ENCODE measurements around the gene PPIH. TPM values are rescaled to one million over a fixed set of nuclear protein-coding genes. Genes with fewer than 3 reads are reported as not detected.

The PPIH gene
- total RNA-seq, 2 donors from 2014 or later: 12.0 to 38.0 TPM

GRCh38 chr1:42639116-42639515, 19.1 kb upstream of the PPIH start:
- Histone ChIP-seq H3K9me3 (no peaks in the 10 kb centered on the region), H3K27me3 (replicated peaks; ENCODE audit: insufficient read depth) (no peaks in the 10 kb centered on the region), H3K27ac (no peak overlapping the region), H3K4me3 (no peak overlapping the region), H3K4me1 (ENCODE audit: control insufficient read depth in 1 of 2, low read depth in 2 of 2) (no peaks in the 10 kb centered on the region), H3K36me3 (no peaks in the 10 kb centered on the region)
- DNase-seq (ENCODE audit: low spot score): no peak
- no peak for ATAC-seq (ENCODE audit: insufficient number of reproducible peaks, low FRiP score, low read depth)
- TF ChIP-seq, protein P1, sequence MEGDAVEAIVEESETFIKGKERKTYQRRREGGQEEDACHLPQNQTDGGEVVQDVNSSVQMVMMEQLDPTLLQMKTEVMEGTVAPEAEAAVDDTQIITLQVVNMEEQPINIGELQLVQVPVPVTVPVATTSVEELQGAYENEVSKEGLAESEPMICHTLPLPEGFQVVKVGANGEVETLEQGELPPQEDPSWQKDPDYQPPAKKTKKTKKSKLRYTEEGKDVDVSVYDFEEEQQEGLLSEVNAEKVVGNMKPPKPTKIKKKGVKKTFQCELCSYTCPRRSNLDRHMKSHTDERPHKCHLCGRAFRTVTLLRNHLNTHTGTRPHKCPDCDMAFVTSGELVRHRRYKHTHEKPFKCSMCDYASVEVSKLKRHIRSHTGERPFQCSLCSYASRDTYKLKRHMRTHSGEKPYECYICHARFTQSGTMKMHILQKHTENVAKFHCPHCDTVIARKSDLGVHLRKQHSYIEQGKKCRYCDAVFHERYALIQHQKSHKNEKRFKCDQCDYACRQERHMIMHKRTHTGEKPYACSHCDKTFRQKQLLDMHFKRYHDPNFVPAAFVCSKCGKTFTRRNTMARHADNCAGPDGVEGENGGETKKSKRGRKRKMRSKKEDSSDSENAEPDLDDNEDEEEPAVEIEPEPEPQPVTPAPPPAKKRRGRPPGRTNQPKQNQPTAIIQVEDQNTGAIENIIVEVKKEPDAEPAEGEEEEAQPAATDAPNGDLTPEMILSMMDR (IDR thresholded peaks at IDR 0.05): no peak

- H3K27ac ChIP-seq: no peak overlapping the region
- DNase-seq (ENCODE audit: low spot score): no peak
- H3K9me3 ChIP-seq: no peaks in the 10 kb centered on the region
- TF ChIP-seq, protein P1 (IDR thresholded peaks at IDR 0.05): no peak
- H3K4me1 ChIP-seq (ENCODE audit: control insufficient read depth in 1 of 2, low read depth in 2 of 2): no peaks in the 10 kb centered on the region
- no peaks in the 10 kb centered on the region for H3K36me3 ChIP-seq
- ATAC-seq (ENCODE audit: insufficient number of reproducible peaks, low FRiP score, low read depth): no peak
- H3K4me3 ChIP-seq: no peak overlapping the region
- H3K27me3 ChIP-seq (replicated peaks; ENCODE audit: insufficient read depth): no peaks in the 10 kb centered on the region
Observed at GRCh38 chr1:42646056-42646455, 12.2 kb upstream of the PPIH start.

DNA sequence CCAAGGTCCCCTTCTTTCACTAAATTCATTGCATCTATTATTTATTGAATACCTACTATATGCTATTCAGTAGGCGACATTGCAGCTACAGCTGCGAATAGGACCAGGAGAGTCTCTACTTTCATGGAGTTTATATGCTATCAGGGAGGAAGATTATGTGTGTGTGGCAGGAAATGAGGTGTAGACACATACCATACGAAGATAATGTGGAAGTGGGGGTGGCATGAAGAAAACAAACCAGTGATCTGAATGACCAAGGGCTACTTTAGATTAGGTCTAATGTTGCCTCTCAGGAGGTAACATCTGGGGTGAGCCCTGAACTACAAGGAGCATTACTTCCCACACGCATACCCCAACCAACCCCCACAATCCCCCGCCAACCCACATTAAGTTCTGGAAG, 1.0 kb upstream of the PPIH start:
- no peaks in the 10 kb centered on the region for H3K9me3 ChIP-seq
- H3K4me1 ChIP-seq (ENCODE audit: control insufficient read depth in 1 of 2, low read depth in 2 of 2): peaks cover 11 to 19% of the 10 kb centered on the region in 2 donors
- peak overlapping the region; percentile 84 for H3K4me3 ChIP-seq
- DNase-seq (ENCODE audit: low spot score): no peak
- no peak overlapping the region for H3K27ac ChIP-seq
- no peaks in the 10 kb centered on the region for H3K36me3 ChIP-seq
- H3K27me3 ChIP-seq (replicated peaks; ENCODE audit: insufficient read depth): no peaks in the 10 kb centered on the region
- TF ChIP-seq, protein P1 (IDR thresholded peaks at IDR 0.05): no peak
- ATAC-seq (ENCODE audit: insufficient number of reproducible peaks, low FRiP score, low read depth): no peak

DNA sequence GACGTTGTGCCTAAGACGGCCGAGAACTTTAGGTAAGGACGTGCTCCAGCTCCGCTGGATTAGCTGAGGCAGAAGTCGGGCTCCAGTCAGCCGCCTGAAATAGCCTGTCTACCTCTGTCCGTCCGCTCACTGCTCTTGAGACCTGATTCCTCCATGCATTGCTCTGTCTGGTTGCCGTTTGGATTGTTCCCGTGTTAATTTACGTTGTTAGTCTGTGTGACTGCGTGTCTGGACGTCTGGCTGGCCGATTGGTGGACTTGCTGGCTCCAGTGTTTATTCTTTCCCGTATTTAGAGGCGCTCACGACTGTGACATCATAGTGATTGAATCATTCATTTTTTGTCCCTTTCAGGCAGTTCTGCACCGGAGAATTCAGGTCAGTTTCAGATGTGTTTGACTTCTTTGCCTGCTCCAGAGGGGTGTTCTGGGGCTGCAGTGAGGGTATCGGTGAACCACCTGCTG, 684 bp downstream of the PPIH start:
- DNase-seq (ENCODE audit: low spot score): no peak
- H3K9me3 ChIP-seq: no peaks in the 10 kb centered on the region
- H3K4me1 ChIP-seq (ENCODE audit: control insufficient read depth in 1 of 2, low read depth in 2 of 2): peaks cover 11 to 19% of the 10 kb centered on the region in 2 donors
- no peaks in the 10 kb centered on the region for H3K27me3 ChIP-seq (replicated peaks; ENCODE audit: insufficient read depth)
- H3K27ac ChIP-seq: no peak overlapping the region
- no peak for ATAC-seq (ENCODE audit: insufficient number of reproducible peaks, low FRiP score, low read depth)
- H3K4me3 ChIP-seq: peak overlapping the region; percentile 84
- TF ChIP-seq, protein P1 (IDR thresholded peaks at IDR 0.05): no peak
- H3K36me3 ChIP-seq: peaks cover 5% of the 10 kb centered on the region

GRCh38 chr1:42660907-42661500, 2.8 kb downstream of the PPIH start:
- ATAC-seq (ENCODE audit: insufficient number of reproducible peaks, low FRiP score, low read depth) (no peak), DNase-seq (ENCODE audit: low spot score) (no peak)
- Histone ChIP-seq H3K27ac (no peak overlapping the region), H3K36me3 (peaks cover 17% of the 10 kb centered on the region), H3K9me3 (no peaks in the 10 kb centered on the region), H3K4me1 (ENCODE audit: control insufficient read depth in 1 of 2, low read depth in 2 of 2) (peaks cover 11 to 19% of the 10 kb centered on the region in 2 donors), H3K4me3 (no peak overlapping the region), H3K27me3 (replicated peaks; ENCODE audit: insufficient read depth) (no peaks in the 10 kb centered on the region)
- TF ChIP-seq, protein P1 (IDR thresholded peaks at IDR 0.05): no peak
